Activated B cell treated with CpG ODN at 0.5 μM for 24 hours (primary cell): ENCODE measurements around the gene PLCH2. TPM values are rescaled to one million over a fixed set of nuclear protein-coding genes. Genes with fewer than 3 reads are reported as not detected.
A peak's percentile ranks its signal among the peaks of the same experiment; 100 is the strongest.

Experiments
- ATAC-seq: fragments of 200-7000 bp; cut with Tn5 transposase; one replicate; pipeline ENCODE4 v1.10.0; 2021; ENCODE audit warnings: low read depth, mild to moderate bottlenecking, moderate library complexity
- CTCF ChIA-PET: fragments of 350-600 bp; sonication (Branson Sonifier 250); formaldehyde crosslinking; loops from one replicate; lab custom pipeline; 2021; ENCODE audit warnings: antibody characterized with exemption; lab: Charles Lee
- POLR2A ChIA-PET: fragments of 350-600 bp; sonication (Branson Sonifier 250); formaldehyde crosslinking; loops from one replicate; lab custom pipeline; 2021; ENCODE audit warnings: antibody characterized with exemption; lab: Charles Lee
- DNase-seq: peaks from one replicate; pipeline ENCODE4 v3.0.0; 2022
- H3K27ac Mint-ChIP-seq: one replicate; pipeline ENCODE4 v1.8.0; 2020; ENCODE audit warnings: mixed read lengths
- H3K27me3 Mint-ChIP-seq: one replicate; pipeline ENCODE4 v1.8.0; 2021; ENCODE audit warnings: mixed read lengths
- H3K36me3 Mint-ChIP-seq: one replicate; pipeline ENCODE4 v1.8.0; 2021; ENCODE audit warnings: low read depth, mixed read lengths
- H3K4me1 Mint-ChIP-seq: one replicate; pipeline ENCODE4 v1.8.0; 2021; ENCODE audit warnings: mixed read lengths
- H3K4me3 Mint-ChIP-seq: one replicate; pipeline ENCODE4 v1.8.0; 2020; ENCODE audit warnings: mild to moderate bottlenecking, mixed read lengths
- H3K9me3 Mint-ChIP-seq: one replicate; pipeline ENCODE4 v1.8.0; 2020; ENCODE audit warnings: mixed read lengths
- CTCF ChIP-seq: fragments of 200-600 bp; IDR thresholded peaks from one replicate; pipeline ENCODE4 v1.8.0; 2022; ENCODE audit warnings: antibody characterized with exemption, mild to moderate bottlenecking
- intact Hi-C: fragments of 100-400 bp; cut with micrococcal nuclease; formaldehyde crosslinking; loops from one replicate; pipeline ENCODE4 v1.15.1; 2024
- total RNA-seq: library from RNA; stranded (reverse); gene quantifications from 2 replicates; pipeline ENCODE4 v1.2.3, GENCODE V29; 2022

Gene PLCH2
- total RNA-seq, 1 donor from 2014 or later: 6.1 TPM

GRCh38 chr1:2553871-2554620 lies 78.0 kb downstream of the PLCH2 start:
- peaks cover 68% of the 10 kb centered on the region for H3K4me1 Mint-ChIP-seq
- DNase-seq: no peak
- intact Hi-C loops: no loop called here

GRCh38 chr1:2554621-2555387 lies 78.7 kb downstream of the PLCH2 start:
- intact Hi-C loops: loop anchor here (1.0 kb wide), 1 partner anchor 88 kb away; no protein-coding TSS in a partner anchor
- no peaks in the 10 kb centered on the region for H3K27me3 Mint-ChIP-seq
- peak overlapping the region; percentile 96 for H3K27ac Mint-ChIP-seq
- H3K36me3 Mint-ChIP-seq: peaks cover 18% of the 10 kb centered on the region
- peak; percentile 50 for DNase-seq
- ChIA-PET POLR2A (interaction anchor here (1.1 to 5.6 kb wide), 5 partner anchors 8 to 360 kb away, joined by 3 to 224 read pairs (median 74); partner anchors contain the start of genes FAAP20 and PRXL2B), CTCF (interaction anchor here (1.0 to 2.9 kb wide), 4 partner anchors 23 to 360 kb away, joined by 3 to 39 read pairs (median 7); partner anchors contain the start of genes FAAP20 and PRXL2B)
- peak overlapping the region; percentile 95 for H3K4me3 Mint-ChIP-seq
- TF ChIP-seq CTCF: no peak
- H3K4me1 Mint-ChIP-seq: peaks cover 62% of the 10 kb centered on the region
- H3K9me3 Mint-ChIP-seq: no peaks in the 10 kb centered on the region
- ATAC-seq: peak; percentile 15

More at GRCh38 chr1:2553871-2554620, 78.0 kb downstream of the PLCH2 start:
- H3K36me3 Mint-ChIP-seq: peaks cover 13% of the 10 kb centered on the region
- peak overlapping the region; percentile 96 for H3K27ac Mint-ChIP-seq
- peak overlapping the region; percentile 32 for H3K4me3 Mint-ChIP-seq
- H3K9me3 Mint-ChIP-seq: no peaks in the 10 kb centered on the region
- H3K27me3 Mint-ChIP-seq: no peaks in the 10 kb centered on the region
- ChIA-PET POLR2A (interaction anchor here (1.1 to 5.6 kb wide), 4 partner anchors 24 to 359 kb away, joined by 3 to 224 read pairs (median 44); partner anchors contain the start of genes FAAP20 and PRXL2B), CTCF (interaction anchor here (1.0 to 2.9 kb wide), 4 partner anchors 24 to 359 kb away, joined by 3 to 39 read pairs (median 7); partner anchors contain the start of genes FAAP20 and PRXL2B)
- ATAC-seq: no peak
- no peak for TF ChIP-seq CTCF

Other genes starting within 250 kb of the PLCH2 start
- 37.2 and 37.6 TPM in 2 replicates for gene SKI, start 248.0 kb upstream of the PLCH2 start, total RNA-seq
- 15.6 and 17.8 TPM in 2 replicates for gene MORN1, start 84.7 kb upstream of the PLCH2 start, total RNA-seq
- 102 and 105 TPM in 2 replicates for gene RER1, start 84.4 kb upstream of the PLCH2 start, total RNA-seq
- gene PEX10, start 63.7 kb upstream of the PLCH2 start, total RNA-seq: 17.4 and 18.9 TPM in 2 replicates
- gene PANK4, start 50.3 kb downstream of the PLCH2 start, total RNA-seq: 43.1 and 54.0 TPM in 2 replicates
- not detected in 2 replicates for gene HES5, start 54.0 kb downstream of the PLCH2 start, total RNA-seq
- 140 and 148 TPM in 2 replicates for gene TNFRSF14, start 80.1 kb downstream of the PLCH2 start, total RNA-seq
- gene PRXL2B, start 110.5 kb downstream of the PLCH2 start, total RNA-seq: 12.6 and 13.5 TPM in 2 replicates
- gene MMEL1, start 156.7 kb downstream of the PLCH2 start, total RNA-seq: not detected in 2 replicates